BJ (cell line): ENCODE results near the gene TJP3. TPM values are rescaled to one million over a fixed set of nuclear protein-coding genes. Genes with fewer than 3 reads are reported as not detected.
"Not testable (repeated sequence)": the region's sequence is repeated elsewhere in the genome, so short reads cannot be mapped to it uniquely, and the experiment has no call there.

Source experiments
- CTCF ChIA-PET: fragments of 350-600 bp; formaldehyde crosslinking; extraction: SDS; loops from one replicate; lab custom pipeline; 2021; ENCODE audit warnings: antibody characterized with exemption, inconsistent platforms; lab: Yijun Ruan, JAX
- POLR2A ChIA-PET: fragments of 300-600 bp; sonication (Branson Sonifier 250); formaldehyde crosslinking; extraction: SDS; loops from one replicate; lab custom pipeline; 2021; ENCODE audit warnings: antibody characterized with exemption; lab: Charles Lee
- DNase-seq: peaks from one replicate; pipeline ENCODE4 v3.0.0-alpha.2; 2011; ENCODE audit warnings: low read depth
- H3K27me3 ChIP-seq: 2 replicates; pipeline ENCODE4 v1.6.0; 2011; ENCODE audit warnings: low read length; ENCODE audit not compliant: control insufficient read depth, insufficient read depth
- H3K36me3 ChIP-seq: 2 replicates; pipeline ENCODE4 v1.5.1; 2011; ENCODE audit warnings: low read length; ENCODE audit not compliant: control insufficient read depth, insufficient read depth
- H3K4me3 ChIP-seq: 2 replicates; pipeline ENCODE4 v1.5.1; 2011; ENCODE audit warnings: low read depth, mild to moderate bottlenecking, control low read depth, low read length
- polyA plus RNA-seq: library from polyadenylated mRNA; depleted of rRNA; stranded (reverse); fragments of >200 nt; gene quantifications from 2 replicates; pipeline ENCODE4 v1.2.3, GENCODE V29; 2011
- TF ChIP-seq, protein P1 (sequence below): IDR thresholded peaks from 2 replicates; pipeline ENCODE4 v1.5.1; 2011; ENCODE audit warnings: low read depth, mild to moderate bottlenecking, control low read depth, inconsistent platforms, low read length, moderate library complexity; ENCODE audit not compliant: insufficient read depth

The TJP3 gene
- polyA plus RNA-seq, 1 experiment: not detected

DNA sequence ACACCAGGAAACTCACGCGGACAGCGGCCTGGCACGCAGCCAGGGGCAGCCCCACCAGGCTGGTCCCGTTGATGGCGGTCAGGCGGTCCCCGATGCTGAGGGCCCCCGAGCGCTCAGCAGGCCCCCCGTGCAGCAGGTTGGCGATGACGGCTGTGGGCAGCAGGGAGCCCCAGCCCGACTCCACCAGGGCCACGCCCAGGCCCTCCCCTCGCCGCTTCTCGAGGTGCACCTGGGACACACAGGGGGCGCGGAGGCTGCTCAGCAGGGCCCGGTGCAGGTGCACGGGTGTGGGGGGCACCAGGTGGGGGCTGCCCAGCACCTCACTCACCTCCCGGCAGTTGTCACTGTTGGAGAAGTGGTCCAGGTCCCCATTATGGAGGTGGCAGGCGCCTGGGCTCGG, 44.3 kb downstream of the TJP3 start:
- POLR2A ChIA-PET: interaction anchor here (1.4 kb wide), 1 partner anchor 10 kb away, joined by 3 read pairs; the partner anchor contains the start of gene MRPL54
- Histone ChIP-seq H3K27me3 (no peaks in the 10 kb centered on the region), H3K36me3 (peaks cover 5% of the 10 kb centered on the region; the same call in 1 of the 2 replicates), H3K4me3 (no peak overlapping the region)
- CTCF ChIA-PET: interaction anchor here (1.2 kb wide), 1 partner anchor 8 kb away, joined by 3 read pairs; no protein-coding TSS in a partner anchor
- TF ChIP-seq, protein P1, sequence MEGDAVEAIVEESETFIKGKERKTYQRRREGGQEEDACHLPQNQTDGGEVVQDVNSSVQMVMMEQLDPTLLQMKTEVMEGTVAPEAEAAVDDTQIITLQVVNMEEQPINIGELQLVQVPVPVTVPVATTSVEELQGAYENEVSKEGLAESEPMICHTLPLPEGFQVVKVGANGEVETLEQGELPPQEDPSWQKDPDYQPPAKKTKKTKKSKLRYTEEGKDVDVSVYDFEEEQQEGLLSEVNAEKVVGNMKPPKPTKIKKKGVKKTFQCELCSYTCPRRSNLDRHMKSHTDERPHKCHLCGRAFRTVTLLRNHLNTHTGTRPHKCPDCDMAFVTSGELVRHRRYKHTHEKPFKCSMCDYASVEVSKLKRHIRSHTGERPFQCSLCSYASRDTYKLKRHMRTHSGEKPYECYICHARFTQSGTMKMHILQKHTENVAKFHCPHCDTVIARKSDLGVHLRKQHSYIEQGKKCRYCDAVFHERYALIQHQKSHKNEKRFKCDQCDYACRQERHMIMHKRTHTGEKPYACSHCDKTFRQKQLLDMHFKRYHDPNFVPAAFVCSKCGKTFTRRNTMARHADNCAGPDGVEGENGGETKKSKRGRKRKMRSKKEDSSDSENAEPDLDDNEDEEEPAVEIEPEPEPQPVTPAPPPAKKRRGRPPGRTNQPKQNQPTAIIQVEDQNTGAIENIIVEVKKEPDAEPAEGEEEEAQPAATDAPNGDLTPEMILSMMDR: no peak
- no peak for DNase-seq

DNA sequence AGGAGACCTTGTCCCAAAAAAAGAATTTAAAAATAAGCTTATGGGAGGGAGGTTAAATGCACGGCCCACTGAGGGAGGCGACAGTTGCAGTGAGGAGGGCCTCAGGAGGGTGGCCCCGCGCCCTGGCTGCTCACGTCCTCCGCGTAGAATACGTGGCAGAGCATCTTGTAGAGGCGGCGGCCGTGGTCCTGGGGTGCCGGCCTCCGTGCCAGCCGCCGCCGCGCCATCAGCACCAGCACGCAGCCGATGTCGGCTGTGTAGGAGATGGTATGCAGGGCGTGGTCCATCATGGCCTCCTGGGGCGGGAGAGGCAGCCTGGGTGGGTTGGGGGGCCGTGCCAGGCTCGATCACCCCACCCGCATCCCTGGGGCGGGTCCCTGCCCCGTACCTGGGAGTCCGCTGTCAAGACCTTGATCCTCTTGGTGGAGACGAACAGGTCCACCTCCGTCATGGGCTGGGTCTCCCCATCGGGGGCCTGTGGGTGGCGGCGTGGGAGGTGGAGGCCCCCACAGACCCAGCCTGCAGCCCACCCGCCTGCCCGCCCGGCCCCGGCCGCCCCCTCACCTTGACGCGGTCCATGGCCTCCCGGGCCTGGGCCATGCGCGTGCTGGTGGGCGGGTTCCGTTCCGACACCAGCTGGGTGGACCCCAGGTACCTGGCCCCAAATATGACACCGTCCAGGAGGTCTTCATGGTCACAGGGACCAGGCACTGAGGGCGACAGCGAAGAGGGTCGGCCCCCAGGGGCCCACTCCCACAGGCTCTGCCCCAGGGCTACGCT, 45.6 kb downstream of the TJP3 start:
- TF ChIP-seq, protein P1: no peak
- POLR2A ChIA-PET: no interaction called here
- no peaks in the 10 kb centered on the region for H3K27me3 ChIP-seq
- no peak overlapping the region for H3K4me3 ChIP-seq
- CTCF ChIA-PET: no interaction called here
- DNase-seq: no peak
- H3K36me3 ChIP-seq: peaks cover 7% of the 10 kb centered on the region

DNA sequence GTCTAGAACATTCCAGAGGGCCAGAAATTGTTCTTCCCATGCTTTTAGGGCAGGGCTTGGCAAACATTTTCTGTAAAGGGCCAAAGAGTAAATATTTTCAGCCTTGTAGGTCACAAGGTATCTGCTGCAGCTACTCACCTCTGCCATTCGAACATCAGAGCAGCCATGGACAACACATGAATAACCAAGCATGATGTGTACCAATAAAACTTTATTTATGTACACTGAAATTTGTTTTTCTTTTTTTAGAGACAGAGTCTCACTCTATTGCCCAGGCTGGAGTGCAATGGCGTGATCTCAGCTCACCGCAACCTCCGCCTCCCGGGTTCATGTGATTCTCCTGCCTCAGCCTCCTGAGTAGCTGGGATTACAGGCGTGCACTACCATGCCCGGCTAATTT, 49.5 kb downstream of the TJP3 start:
- H3K27me3 ChIP-seq, H3K36me3 ChIP-seq, DNase-seq, POLR2A ChIA-PET, H3K4me3 ChIP-seq: not testable (repeated sequence)
- CTCF ChIA-PET: interaction anchor here (0.6 kb wide), 1 partner anchor 38 kb away, joined by 3 read pairs; no protein-coding TSS in a partner anchor

DNA sequence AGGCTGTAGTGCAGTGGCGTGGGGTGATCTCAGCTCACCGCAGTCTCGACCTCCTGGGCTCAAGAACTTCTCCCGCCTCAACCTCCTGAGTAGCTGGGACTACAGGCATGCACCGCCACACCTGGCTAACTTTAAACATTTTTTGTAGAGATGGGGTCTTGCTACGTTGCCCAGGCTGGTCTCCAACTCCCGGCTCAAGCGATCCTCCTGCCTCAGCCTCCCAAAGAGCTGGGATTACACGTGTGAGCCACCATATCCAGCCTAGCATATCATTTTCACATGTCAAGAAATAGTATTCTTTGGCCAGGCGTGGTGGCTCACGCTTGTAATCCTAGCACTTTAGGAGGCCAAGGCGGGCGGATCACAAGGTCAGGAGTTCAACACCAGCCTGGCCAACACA, 50.1 kb downstream of the TJP3 start:
- CTCF ChIA-PET, H3K36me3 ChIP-seq, H3K27me3 ChIP-seq, H3K4me3 ChIP-seq, POLR2A ChIA-PET, DNase-seq: not testable (repeated sequence)

DNA sequence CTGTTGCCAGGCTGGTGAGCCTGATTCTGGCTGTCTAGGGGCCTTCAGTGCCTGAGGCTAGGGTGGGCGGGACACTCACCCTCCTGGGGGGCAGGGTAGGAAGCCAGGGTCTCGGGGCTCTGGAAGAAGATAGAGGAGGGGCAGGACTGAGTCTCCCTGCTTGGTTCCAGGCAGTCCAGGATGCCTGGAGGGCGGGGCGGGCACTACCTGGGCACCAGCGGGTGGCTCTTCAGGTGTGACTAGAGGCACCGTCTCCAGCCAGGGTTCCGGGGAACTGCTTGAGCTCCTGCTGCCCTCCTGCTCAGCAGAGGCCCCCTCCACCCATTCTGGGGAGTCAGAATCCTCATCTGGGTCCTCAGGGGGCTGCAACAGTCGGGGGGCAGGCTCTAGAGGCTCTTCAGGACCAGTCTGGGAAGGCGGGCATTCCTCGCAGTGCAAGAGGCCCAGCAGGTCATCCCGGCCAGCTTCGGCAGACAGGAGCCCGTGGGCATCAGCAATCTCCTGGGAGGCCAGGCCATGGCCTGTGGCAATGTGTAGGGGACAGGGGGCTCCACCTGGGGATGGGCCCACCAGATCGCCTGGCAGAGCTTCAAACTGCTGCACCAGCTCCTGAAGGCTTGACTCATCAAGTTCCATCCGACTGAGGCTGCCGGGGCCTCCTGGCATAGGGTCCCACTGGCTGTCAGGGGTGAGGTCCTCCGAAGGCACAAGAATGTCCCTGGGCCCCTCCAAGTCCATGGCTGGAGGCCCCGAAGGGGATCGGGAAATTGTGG, 51.5 kb downstream of the TJP3 start:
- no peak for DNase-seq
- ChIA-PET CTCF (interaction anchor here (1.5 kb wide), 1 partner anchor 41 kb away, joined by 3 read pairs; no protein-coding TSS in a partner anchor), POLR2A (no interaction called here)
- TF ChIP-seq, protein P1: no peak
- H3K4me3 ChIP-seq: no peak overlapping the region
- H3K27me3 ChIP-seq: no peaks in the 10 kb centered on the region
- H3K36me3 ChIP-seq: peaks cover 6% of the 10 kb centered on the region

DNA sequence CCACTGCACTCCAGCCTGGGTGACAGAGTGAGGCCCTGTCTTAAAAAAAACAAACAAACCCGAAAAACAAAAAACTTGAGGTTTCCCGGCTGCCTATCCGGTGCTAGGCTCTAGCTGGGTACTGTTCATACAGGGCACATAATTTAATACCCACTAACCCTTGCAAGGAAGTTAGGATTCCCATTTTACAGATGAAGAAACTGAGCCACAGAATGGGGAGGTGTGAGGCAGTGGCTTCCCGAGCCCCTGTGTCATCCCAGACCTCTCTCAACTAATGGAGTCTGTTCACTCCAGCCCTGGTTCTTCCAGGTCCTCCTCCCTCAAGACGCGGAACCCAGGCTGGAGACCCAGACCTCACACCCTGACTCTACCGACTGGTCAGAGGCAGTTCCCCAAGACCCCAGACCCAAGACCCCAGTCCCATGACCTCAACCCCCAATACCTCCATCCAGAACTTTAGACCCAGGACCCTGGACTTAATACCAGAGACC, 52.7 kb downstream of the TJP3 start:
- Histone ChIP-seq H3K36me3 (peaks cover 6% of the 10 kb centered on the region), H3K4me3 (peak overlapping the region; percentile 73), H3K27me3 (no peaks in the 10 kb centered on the region)
- CTCF ChIA-PET: interaction anchor here (1.0 to 1.9 kb wide), 3 partner anchors 9 to 70 kb away, joined by 3 to 4 read pairs (median 4); no protein-coding TSS in a partner anchor
- POLR2A ChIA-PET: no interaction called here
- TF ChIP-seq, protein P1: no peak
- no peak for DNase-seq
